Lower leg skin (tissue), 3 donors: ENCODE measurements around the gene ABR.

Source experiments
- POLR2A ChIP-seq, 2 donors: fragments of 450-650 bp; IDR thresholded peaks; one replicate each; pipeline ENCODE4 v1.6.1; 2016 to 2017; ENCODE audit warnings: antibody characterized with exemption in 2 of 2, mild to moderate bottlenecking in 1 of 2, moderate library complexity in 1 of 2
- TF ChIP-seq, protein P1 (sequence below), 3 donors: fragments of 450-650 bp; IDR thresholded peaks; one replicate each; pipeline ENCODE4 v1.5.1; 2016; ENCODE audit warnings: antibody characterized with exemption in 3 of 3, mild to moderate bottlenecking in 3 of 3, moderate library complexity in 2 of 3

DNA sequence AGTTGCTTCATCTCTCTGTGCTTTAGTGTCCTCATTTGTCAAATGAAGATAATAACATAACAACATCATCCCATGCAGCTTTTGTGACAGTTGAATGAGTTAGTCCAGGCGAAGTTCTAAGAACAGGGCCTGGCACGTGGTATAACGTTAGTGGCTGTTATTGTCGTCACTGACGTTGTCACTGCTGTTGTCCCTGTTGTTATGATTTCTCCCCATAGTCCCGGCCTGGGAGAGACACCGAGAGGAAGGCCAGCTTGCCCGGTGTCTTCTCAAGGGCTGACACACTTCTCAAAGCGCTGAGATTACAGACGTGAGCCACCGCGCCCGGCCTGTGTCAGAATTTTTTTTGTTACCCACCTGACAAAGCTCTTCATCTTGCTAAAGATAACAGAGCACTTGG is 29.9 kb downstream of the ABR start:
- TF ChIP-seq, protein P1, sequence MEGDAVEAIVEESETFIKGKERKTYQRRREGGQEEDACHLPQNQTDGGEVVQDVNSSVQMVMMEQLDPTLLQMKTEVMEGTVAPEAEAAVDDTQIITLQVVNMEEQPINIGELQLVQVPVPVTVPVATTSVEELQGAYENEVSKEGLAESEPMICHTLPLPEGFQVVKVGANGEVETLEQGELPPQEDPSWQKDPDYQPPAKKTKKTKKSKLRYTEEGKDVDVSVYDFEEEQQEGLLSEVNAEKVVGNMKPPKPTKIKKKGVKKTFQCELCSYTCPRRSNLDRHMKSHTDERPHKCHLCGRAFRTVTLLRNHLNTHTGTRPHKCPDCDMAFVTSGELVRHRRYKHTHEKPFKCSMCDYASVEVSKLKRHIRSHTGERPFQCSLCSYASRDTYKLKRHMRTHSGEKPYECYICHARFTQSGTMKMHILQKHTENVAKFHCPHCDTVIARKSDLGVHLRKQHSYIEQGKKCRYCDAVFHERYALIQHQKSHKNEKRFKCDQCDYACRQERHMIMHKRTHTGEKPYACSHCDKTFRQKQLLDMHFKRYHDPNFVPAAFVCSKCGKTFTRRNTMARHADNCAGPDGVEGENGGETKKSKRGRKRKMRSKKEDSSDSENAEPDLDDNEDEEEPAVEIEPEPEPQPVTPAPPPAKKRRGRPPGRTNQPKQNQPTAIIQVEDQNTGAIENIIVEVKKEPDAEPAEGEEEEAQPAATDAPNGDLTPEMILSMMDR (IDR thresholded peaks at IDR 0.05), result no peak
- no peak for TF ChIP-seq POLR2A (IDR thresholded peaks at IDR 0.05)
